ENCODE results near the gene IGDCC3. TPM values are rescaled to one million over a fixed set of nuclear protein-coding genes. Genes with fewer than 3 reads are reported as not detected.

The IGDCC3 gene
- total and polyA plus RNA-seq, 2 of the 8 experiments (the other 6 are each of a cell fraction or from before 2014, with no cell fraction given), result 26.8 to 45.7 TPM

DNA sequence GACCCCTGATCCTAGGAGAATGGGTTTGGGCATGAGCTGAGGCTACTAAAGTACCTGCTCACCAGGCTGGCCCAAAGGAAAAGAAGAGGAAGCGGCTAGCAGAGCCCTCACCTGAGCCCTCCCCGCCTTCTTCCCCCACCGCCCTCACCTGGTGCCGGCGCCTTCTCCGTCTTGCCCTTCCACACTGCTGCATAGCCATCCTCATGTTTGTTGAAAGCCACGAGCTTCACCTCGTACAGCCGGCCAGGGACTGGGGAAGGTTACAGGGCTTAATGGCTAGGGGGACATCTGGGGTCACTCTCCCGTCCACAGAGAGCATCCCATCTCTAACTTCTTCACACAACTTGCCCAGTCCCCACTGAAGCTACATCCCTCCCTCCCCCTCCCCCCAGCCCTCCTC, 13.9 kb upstream of the IGDCC3 start:
- Histone ChIP-seq H3K56ac (replicated peaks; ENCODE audit: insufficient read length, low read depth, low read length) (no peak overlapping the region), H3K4me3 (ENCODE audit: extremely low read depth in 1 of 4, insufficient read depth in 2 of 4, low read depth in 3 of 4, low read length in 4 of 4) (no peak overlapping the region), H3K36me3 (ENCODE audit: control insufficient read depth in 2 of 4, insufficient read depth in 4 of 4, low read length in 3 of 4) (no peaks in the 10 kb centered on the region; a peak in 1 of 8 replicates), H2BK5ac (ENCODE audit: low read depth, low read length) (no peak overlapping the region), H4K91ac (replicated peaks; ENCODE audit: insufficient read length, low read length) (no peak overlapping the region), H3K4me1 (replicated peaks in 1 of 4; ENCODE audit: control insufficient read depth in 3 of 4, insufficient read depth in 4 of 4, low read length in 3 of 4) (peaks cover 0 to 8% (median 3%) of the 10 kb centered on the region in 4 experiments; a peak in 6 of 7 replicates), H3K4ac (replicated peaks; ENCODE audit: insufficient read length, low read depth, low read length) (no peak overlapping the region), H2BK20ac (ENCODE audit: low read length) (no peak overlapping the region), H2BK12ac (ENCODE audit: low read depth, low read length) (no peak overlapping the region), H2AFZ (ENCODE audit: low read length) (no peak overlapping the region), H3K23ac (ENCODE audit: insufficient read length) (no peak overlapping the region), H3K27ac (ENCODE audit: low read depth, low read length) (no peak overlapping the region), H4K5ac (ENCODE audit: insufficient read length, low read depth, low read length) (no peak overlapping the region), H3K23me2 (ENCODE audit: low read depth, low read length) (peaks cover 13% of the 10 kb centered on the region; the same call in 1 of the 2 replicates), H2AK5ac (ENCODE audit: low read depth, low read length) (no peak overlapping the region), H4K8ac (ENCODE audit: extremely low read depth, insufficient read depth, low read length) (no peak overlapping the region), H3K79me2 (ENCODE audit: control insufficient read depth in 1 of 2, insufficient read depth in 2 of 2, low read length in 2 of 2) (no peaks in the 10 kb centered on the region), H3K79me1 (ENCODE audit: low read depth, low read length) (no peaks in the 10 kb centered on the region), H3K9me3 (ENCODE audit: insufficient read depth in 2 of 2, low read depth in 1 of 2, low read length in 1 of 2) (no peaks in the 10 kb centered on the region), H2BK120ac (replicated peaks; ENCODE audit: low read depth, low read length) (no peak overlapping the region), H3K18ac (ENCODE audit: extremely low read depth, low read length) (no peak overlapping the region), H4K20me1 (replicated peaks in 1 of 2; ENCODE audit: control insufficient read depth in 1 of 2, insufficient read depth in 2 of 2, low read length in 2 of 2) (peaks cover 0 to 1% of the 10 kb centered on the region in 2 experiments), H3K4me2 (ENCODE audit: insufficient read depth in 1 of 2, low read depth in 2 of 2, low read length in 2 of 2) (no peak overlapping the region), H3K14ac (ENCODE audit: insufficient read length) (no peak overlapping the region), H3K9ac (replicated peaks in 1 of 4; ENCODE audit: extremely low read depth in 1 of 4, low read depth in 3 of 4, low read length in 3 of 4) (no peak overlapping the region), H3K27me3 (replicated peaks in 1 of 4; ENCODE audit: control insufficient read depth in 3 of 4, extremely low read depth in 1 of 4, insufficient read depth in 3 of 4, low read length in 3 of 4) (peaks cover 8 to 25% (median 22%) of the 10 kb centered on the region in 4 experiments; a peak in 6 of 7 replicates), H2BK15ac (ENCODE audit: low read length) (no peak overlapping the region)
- DNase-seq (ENCODE audit: low read depth in 1 of 2, low spot score in 2 of 2) (no peak), FAIRE-seq (no peak)
- ChIA-PET POLR2A (ENCODE audit: partially characterized antibody) (interaction anchor here (0.7 to 1.4 kb wide), 6 partner anchors 15 to 87 kb away, joined by 3 to 5 read pairs (median 3); partner anchors contain the start of gene RNU5B-1), CTCF (ENCODE audit: partially characterized antibody) (interaction anchor here (0.6 to 18.3 kb wide), 6 partner anchors 8 to 343 kb away, joined by 3 to 547 read pairs (median 4); no protein-coding TSS in a partner anchor)
- WGBS, 2 experiments (ENCODE audit: extremely low coverage in 1 of 2, insufficient coverage in 1 of 2, insufficient read length in 1 of 2, insufficient replicate concordance in 2 of 2, low coverage in 1 of 2, low lambda C conversion rate in 2 of 2, missing lambda C conversion rate in 1 of 2), result 80% methylated on average over 9 of the region's 10 CpGs; no CpG with 5 or more reads in 1 of the 2 experiments
- TF ChIP-seq, protein P1, sequence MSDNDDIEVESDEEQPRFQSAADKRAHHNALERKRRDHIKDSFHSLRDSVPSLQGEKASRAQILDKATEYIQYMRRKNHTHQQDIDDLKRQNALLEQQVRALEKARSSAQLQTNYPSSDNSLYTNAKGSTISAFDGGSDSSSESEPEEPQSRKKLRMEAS (IDR thresholded peaks at IDR 0.05), result no peak
- no peak for TF ChIP-seq HDAC2 (IDR thresholded peaks at IDR 0.05; ENCODE audit: borderline replicate concordance in 1 of 2, low read depth in 2 of 2, low read length in 2 of 2)

Data from H1 (cell line).